Heart left ventricle (tissue), 16 donors: Measurements from ENCODE around the gene MT1M. TPM values are rescaled to one million over a fixed set of nuclear protein-coding genes. Genes with fewer than 3 reads are reported as not detected.
A peak's percentile ranks its signal among the peaks of the same experiment; 100 is the strongest.

Experiments used
- ATAC-seq, 4 donors: fragments of 200-7000 bp; cut with Tn5 transposase; one replicate each; pipeline ENCODE4 v1.9.1; 2020 to 2022; ENCODE audit warnings: moderate library complexity in 4 of 4, mild to moderate bottlenecking in 3 of 4, moderate number of reproducible peaks in 1 of 4
- DNase-seq, 5 donors: peaks; one replicate each; pipeline ENCODE4 v3.0.0-alpha.2; 2020
- H3K27ac ChIP-seq, 12 donors: fragments of 200-600 bp; sonication (generic) in 4 of 12; one replicate each; pipeline versions ENCODE4 v1.5.0 to v1.8.0; 2016 to 2022; ENCODE audit warnings: mild to moderate bottlenecking in 2 of 12
- H3K27me3 ChIP-seq, 9 donors: fragments of 200-600 bp; sonication (generic) in 2 of 9; one replicate each; pipeline versions ENCODE4 v1.5.1 to v1.8.0; 2016 to 2022; ENCODE audit warnings: mild to moderate bottlenecking in 3 of 9
- H3K36me3 ChIP-seq, 9 donors: fragments of 200-600 bp; sonication (generic) in 2 of 9; one replicate each; pipeline versions ENCODE4 v1.5.0 to v1.8.0; 2018 to 2022; ENCODE audit warnings: mild to moderate bottlenecking in 2 of 9
- H3K4me1 ChIP-seq, 12 donors: fragments of 200-600 bp; sonication (generic) in 4 of 12; one replicate each; pipeline versions ENCODE4 v1.5.0 to v1.8.0; 2016 to 2022; ENCODE audit warnings: mild to moderate bottlenecking in 3 of 12
- H3K4me3 ChIP-seq, 12 donors: fragments of 200-600 bp; sonication (generic) in 4 of 12; one replicate each; pipeline versions ENCODE4 v1.5.0 to v1.8.0; 2017 to 2022; ENCODE audit warnings: mild to moderate bottlenecking in 9 of 12, moderate library complexity in 4 of 12
- H3K9me3 ChIP-seq, 12 donors: fragments of 200-600 bp; sonication (generic) in 4 of 12; one replicate each; pipeline versions ENCODE4 v1.5.0 to v1.8.0; 2016 to 2022; ENCODE audit warnings: mild to moderate bottlenecking in 1 of 12
- CTCF ChIP-seq, 12 donors: fragments of 200-600 bp; sonication (generic) in 4 of 12; IDR thresholded peaks; one replicate each; pipeline versions ENCODE4 v1.5.0 to v1.8.0; 2018 to 2022; ENCODE audit warnings: antibody characterized with exemption in 12 of 12, mild to moderate bottlenecking in 5 of 12
- POLR2A ChIP-seq, 2 donors: fragments of 450-650 bp; IDR thresholded peaks; one replicate each; pipeline ENCODE4 v1.6.1; 2017; ENCODE audit warnings: antibody characterized with exemption in 2 of 2, mild to moderate bottlenecking in 2 of 2, moderate library complexity in 2 of 2
- WGBS, 4 donors: extraction: QIAGEN DNeasy Blood & Tissue Kit in 2 of 4; methylation state at CpG; one replicate each; pipeline versions ENCODE4 v1.1.5 to v1.1.7; 2013 to 2018; 5-methylcytosine and 5-hydroxymethylcytosine counted together
- intact Hi-C, 10 donors: fragments of 100-400 bp; cut with DNase I; formaldehyde crosslinking; loops; one replicate each; pipeline versions ENCODE4 v1.11.1 to v1.14.2; 2022
- polyA plus RNA-seq, 2 donors: library from polyadenylated mRNA; stranded (reverse); fragments of 200-250 nt; gene quantifications; one replicate each; pipeline ENCODE4 v1.2.3, GENCODE V29; 2013
- total RNA-seq, 9 donors: library from RNA; depleted of rRNA in 2 of 9; stranded (reverse); fragments of >200 nt in 2 of 9; fragmentation: NEBNext Ultra II Directional in 3 of 9; extraction: Animal tissue kit (Norgen Biotek cat#: 25700) in 3 of 9; gene quantifications; one replicate each; pipeline versions ENCODE4 v1.1.0 to v1.2.4, GENCODE V29; 2016 to 2023
- donor health status: ischemic (EF 13 %, LVEDD 7.1; RV severe dilation, severe dysfunction).
- donor health status: healthy with polysubstance abuse.
- donor health status: DM: no; HTN: yes; CAD: no.
- donor health status: DM: no; HTN: no; CAD: no.
- donor health status: ischemic (EF 25% LVEDD 6.9; RV normal size, moderate dysfunction).
- donor health status: ischemic (EF 25% LVEDD 5.7; RV mildly dilated, moderate dysfunction).
- donor health status: healthy.
- donor health status: DM: yes; HTN: yes; CAD: no.
- donor health status: ischemic (EF 35%, LVEDD 5.7; RV mildly dilated, moderate dysfunction).
- donor health status: nonischemic (EF 11% LVEDD 7.7; RV severe dilation, severe dysfunction).
- donor health status: DM: yes; HTN: yes; CAD: no.
- donor health status: PGD.
- donor health status: ischemic (EF 29% LVEDD 5.4; RV normal size, mild dysfunction).
- donor health status: nonischemic (EF 23%, LVEDD 6.1; RV moderate dilation, normal function).

MT1M gene
- total and polyA plus RNA-seq, 11 donors: 0.61 to 16.2 (median 7.4) TPM

GRCh38 chr16:56593573-56594291 lies 38.7 kb upstream of the MT1M start:
- intact Hi-C loops: no loop called here
- Histone ChIP-seq H3K36me3 (no peaks in the 10 kb centered on the region), H3K27ac (no peak overlapping the region), H3K4me3 (no peak overlapping the region), H3K4me1 (peaks cover 0 to 12% (median 2%) of the 10 kb centered on the region in 12 donors), H3K27me3 (peaks cover 4 to 23% (median 14%) of the 10 kb centered on the region in 9 donors), H3K9me3 (peaks cover 0 to 7% (median 0%) of the 10 kb centered on the region in 12 donors)
- ATAC-seq: no peak
- no peak for DNase-seq
- 79 to 93% (median 88%) methylated on average over 6 of the region's 6 CpGs for WGBS, 4 donors
- TF ChIP-seq POLR2A (IDR thresholded peaks at IDR 0.05) (no peak), CTCF (IDR thresholded peaks at IDR 0.05) (no peak)

DNA sequence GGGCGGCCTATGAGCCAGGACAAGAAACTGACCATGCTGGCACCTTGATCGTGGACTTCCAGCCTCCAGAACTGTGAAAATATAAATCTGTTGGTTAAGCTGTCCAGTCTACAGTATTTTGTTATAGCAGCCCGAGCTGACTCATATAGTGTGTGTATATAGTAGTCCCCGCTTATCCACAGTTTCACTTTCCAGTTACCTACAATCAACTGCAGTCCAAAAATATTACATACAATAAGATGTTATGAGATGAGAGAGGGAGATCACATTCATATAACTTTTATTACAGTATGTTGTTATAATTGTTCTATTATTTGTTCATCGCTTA lies 38.2 kb upstream of the MT1M start:
- TF ChIP-seq POLR2A (IDR thresholded peaks at IDR 0.05) (no peak), CTCF (IDR thresholded peaks at IDR 0.05) (no peak)
- no peak for ATAC-seq
- no peak for DNase-seq
- H3K27me3 ChIP-seq: peaks cover 4 to 18% (median 9%) of the 10 kb centered on the region in 9 donors
- intact Hi-C loops: no loop called here
- WGBS, 4 donors: 80 to 94% (median 90%) methylated on average over 5 of the region's 5 CpGs
- H3K4me1 ChIP-seq: peaks cover 0 to 8% (median 0%) of the 10 kb centered on the region in 12 donors
- no peak overlapping the region for H3K4me3 ChIP-seq
- H3K9me3 ChIP-seq: peaks cover 0 to 7% (median 0%) of the 10 kb centered on the region in 12 donors
- no peaks in the 10 kb centered on the region for H3K36me3 ChIP-seq
- H3K27ac ChIP-seq: no peak overlapping the region

GRCh38 chr16:56600398-56600999 lies 32.0 kb upstream of the MT1M start:
- peak; percentile 36 to 61 (median 50) for TF ChIP-seq CTCF (IDR thresholded peaks at IDR 0.05)
- no peak for TF ChIP-seq POLR2A (IDR thresholded peaks at IDR 0.05)
- WGBS, 4 donors: 28 to 38% (median 34%) methylated on average over 8 of the region's 8 CpGs
- Histone ChIP-seq H3K36me3 (no peaks in the 10 kb centered on the region), H3K9me3 (no peaks in the 10 kb centered on the region), H3K4me1 (peaks cover 0 to 3% (median 0%) of the 10 kb centered on the region in 12 donors), H3K27me3 (peaks cover 0 to 4% (median 0%) of the 10 kb centered on the region in 9 donors), H3K27ac (no peak overlapping the region), H3K4me3 (no peak overlapping the region)
- intact Hi-C loops: loop anchor here (1.0 to 10.0 kb wide), 9 partner anchors 24 to 184 kb away; no protein-coding TSS in a partner anchor
- DNase-seq (no peak), ATAC-seq (peak in 2 of 4 donors; percentile 31 to 46)

DNA sequence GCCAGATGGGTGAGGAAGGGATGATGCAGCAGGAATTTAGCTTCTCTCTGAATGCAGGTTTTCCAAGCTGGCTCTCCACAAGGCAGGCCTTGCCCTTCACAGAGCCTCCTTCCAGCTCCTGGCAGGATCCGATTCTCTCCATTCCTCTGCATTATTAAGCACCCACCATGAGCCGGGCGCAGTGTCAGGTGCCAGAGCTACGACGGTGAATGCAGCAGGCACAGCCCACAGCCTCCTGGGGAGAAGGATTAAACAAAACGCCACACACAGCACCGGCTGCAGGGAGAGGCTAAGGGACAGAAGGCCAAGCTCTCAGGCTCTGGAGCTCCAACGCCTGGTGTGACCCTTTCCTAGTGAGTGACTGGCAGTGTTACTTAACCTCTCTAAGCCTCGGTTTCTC lies 31.1 kb upstream of the MT1M start:
- Histone ChIP-seq H3K4me1 (peaks cover 0 to 11% (median 4%) of the 10 kb centered on the region in 12 donors), H3K9me3 (no peaks in the 10 kb centered on the region), H3K27me3 (peaks cover 0 to 4% (median 0%) of the 10 kb centered on the region in 9 donors), H3K27ac (no peak overlapping the region), H3K4me3 (no peak overlapping the region), H3K36me3 (no peaks in the 10 kb centered on the region)
- intact Hi-C loops: loop anchor here (2.0 to 10.0 kb wide), 8 partner anchors 25 to 183 kb away; no protein-coding TSS in a partner anchor
- TF ChIP-seq POLR2A (IDR thresholded peaks at IDR 0.05) (no peak), CTCF (IDR thresholded peaks at IDR 0.05) (no peak)
- ATAC-seq (no peak), DNase-seq (no peak)
- 62 to 73% (median 64%) methylated on average over 9 of the region's 9 CpGs for WGBS, 4 donors
